GM12875 (cell line): ENCODE data around the gene ZNF605.

ENCODE experiments used
- H3K4me3 ChIP-seq: one replicate; pipeline ENCODE4 v1.5.1; 2011; ENCODE audit warnings: low read depth, low read length, control low read depth
- TF ChIP-seq, protein P1 (sequence below): IDR thresholded peaks from 2 replicates; pipeline ENCODE4 v1.5.1; 2011; ENCODE audit warnings: low read depth, mild to moderate bottlenecking, control low read depth, inconsistent platforms, low read length, moderate library complexity, borderline replicate concordance; ENCODE audit not compliant: insufficient read depth

Gene ZNF605

DNA sequence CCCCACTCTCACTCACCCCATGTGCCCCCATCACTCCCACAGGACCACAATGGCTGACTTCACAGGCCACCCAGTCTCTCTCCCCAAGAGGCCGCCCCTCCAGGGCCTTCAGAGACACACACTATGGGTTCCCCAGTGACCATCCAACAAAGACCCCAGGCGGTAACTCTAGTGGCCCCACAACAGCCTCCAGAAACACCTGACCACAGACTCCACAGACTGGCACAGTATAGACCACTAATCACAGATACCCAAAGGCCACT lies 3.0 kb downstream of the ZNF605 start:
- TF ChIP-seq, protein P1, sequence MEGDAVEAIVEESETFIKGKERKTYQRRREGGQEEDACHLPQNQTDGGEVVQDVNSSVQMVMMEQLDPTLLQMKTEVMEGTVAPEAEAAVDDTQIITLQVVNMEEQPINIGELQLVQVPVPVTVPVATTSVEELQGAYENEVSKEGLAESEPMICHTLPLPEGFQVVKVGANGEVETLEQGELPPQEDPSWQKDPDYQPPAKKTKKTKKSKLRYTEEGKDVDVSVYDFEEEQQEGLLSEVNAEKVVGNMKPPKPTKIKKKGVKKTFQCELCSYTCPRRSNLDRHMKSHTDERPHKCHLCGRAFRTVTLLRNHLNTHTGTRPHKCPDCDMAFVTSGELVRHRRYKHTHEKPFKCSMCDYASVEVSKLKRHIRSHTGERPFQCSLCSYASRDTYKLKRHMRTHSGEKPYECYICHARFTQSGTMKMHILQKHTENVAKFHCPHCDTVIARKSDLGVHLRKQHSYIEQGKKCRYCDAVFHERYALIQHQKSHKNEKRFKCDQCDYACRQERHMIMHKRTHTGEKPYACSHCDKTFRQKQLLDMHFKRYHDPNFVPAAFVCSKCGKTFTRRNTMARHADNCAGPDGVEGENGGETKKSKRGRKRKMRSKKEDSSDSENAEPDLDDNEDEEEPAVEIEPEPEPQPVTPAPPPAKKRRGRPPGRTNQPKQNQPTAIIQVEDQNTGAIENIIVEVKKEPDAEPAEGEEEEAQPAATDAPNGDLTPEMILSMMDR: no peak
- H3K4me3 ChIP-seq: no peak overlapping the region

DNA sequence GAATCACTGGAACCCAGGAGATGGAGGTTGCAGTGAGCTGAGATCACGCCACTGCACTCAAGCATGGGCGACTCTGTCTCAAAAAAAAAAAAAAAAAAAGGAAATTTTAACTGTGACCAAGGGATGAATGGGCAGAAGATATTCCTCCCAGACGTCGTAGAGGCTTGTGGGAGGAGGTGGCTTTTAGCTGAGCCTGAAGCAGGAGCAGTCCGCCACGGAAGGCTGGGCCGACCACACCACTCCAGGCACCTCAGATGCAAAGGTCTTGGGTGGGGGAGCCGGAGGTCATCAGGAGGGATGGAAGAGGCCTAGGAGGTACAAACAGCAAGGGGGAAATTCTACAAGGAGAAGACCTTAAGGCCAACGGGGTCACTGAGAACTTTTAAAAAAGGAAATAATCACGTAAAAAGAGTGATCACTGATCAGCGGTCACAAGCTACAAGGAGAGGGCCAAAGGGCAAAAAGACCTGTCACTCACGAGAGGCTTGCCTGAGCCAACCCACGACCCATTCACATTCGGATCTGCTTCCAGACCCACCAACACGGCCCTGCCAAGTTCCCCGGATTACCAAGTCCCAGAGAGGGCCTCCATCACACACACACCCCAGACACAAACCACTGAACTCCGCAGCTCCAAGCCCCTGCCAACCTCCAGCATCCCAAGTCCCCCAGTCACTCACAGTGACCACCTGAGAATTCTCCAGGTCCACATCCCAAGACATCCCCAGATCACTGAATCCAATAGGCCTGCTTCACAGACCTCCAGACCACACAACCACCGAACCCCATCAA lies 3.5 kb downstream of the ZNF605 start:
- TF ChIP-seq, protein P1: no peak
- H3K4me3 ChIP-seq: no peak overlapping the region

DNA sequence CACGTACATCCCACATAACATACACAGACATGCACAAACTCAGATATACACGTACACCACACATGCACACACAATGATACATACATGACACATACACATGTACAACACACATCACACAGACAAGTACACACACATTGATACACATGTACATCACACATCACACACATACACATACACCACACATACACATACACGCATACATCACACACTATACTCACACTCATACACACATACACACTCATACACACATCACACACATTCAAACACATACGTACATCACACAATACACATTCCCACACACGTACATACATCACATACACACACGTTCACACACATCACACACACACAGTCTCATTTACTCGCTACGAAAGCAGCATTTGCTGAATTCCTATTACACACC lies 4.5 kb downstream of the ZNF605 start:
- TF ChIP-seq, protein P1: no peak
- H3K4me3 ChIP-seq: no peak overlapping the region

DNA sequence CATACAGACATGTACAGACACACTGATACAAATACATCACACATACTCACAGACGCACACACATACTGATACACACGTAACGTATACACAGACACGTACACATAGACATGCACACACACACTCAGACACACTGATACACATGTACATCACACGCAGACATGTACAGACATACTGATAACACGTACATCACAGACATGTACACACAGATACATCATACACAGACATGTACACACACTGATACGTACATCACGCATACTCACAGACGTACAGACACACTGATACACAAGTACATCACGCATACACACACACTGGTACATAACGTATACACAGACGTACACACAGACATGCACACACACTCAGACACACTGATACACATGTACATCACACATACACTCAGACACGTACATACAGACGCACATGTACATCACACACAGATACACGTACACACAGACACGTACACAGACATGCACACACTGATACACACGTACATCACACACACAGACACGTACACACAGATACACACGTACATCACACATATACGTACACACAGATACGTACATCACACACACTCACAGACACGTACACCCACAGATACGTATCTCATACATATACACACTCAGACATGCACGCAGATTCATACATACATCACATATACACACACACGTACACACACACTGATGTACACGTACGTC lies 5.1 kb downstream of the ZNF605 start:
- TF ChIP-seq, protein P1: no peak

DNA sequence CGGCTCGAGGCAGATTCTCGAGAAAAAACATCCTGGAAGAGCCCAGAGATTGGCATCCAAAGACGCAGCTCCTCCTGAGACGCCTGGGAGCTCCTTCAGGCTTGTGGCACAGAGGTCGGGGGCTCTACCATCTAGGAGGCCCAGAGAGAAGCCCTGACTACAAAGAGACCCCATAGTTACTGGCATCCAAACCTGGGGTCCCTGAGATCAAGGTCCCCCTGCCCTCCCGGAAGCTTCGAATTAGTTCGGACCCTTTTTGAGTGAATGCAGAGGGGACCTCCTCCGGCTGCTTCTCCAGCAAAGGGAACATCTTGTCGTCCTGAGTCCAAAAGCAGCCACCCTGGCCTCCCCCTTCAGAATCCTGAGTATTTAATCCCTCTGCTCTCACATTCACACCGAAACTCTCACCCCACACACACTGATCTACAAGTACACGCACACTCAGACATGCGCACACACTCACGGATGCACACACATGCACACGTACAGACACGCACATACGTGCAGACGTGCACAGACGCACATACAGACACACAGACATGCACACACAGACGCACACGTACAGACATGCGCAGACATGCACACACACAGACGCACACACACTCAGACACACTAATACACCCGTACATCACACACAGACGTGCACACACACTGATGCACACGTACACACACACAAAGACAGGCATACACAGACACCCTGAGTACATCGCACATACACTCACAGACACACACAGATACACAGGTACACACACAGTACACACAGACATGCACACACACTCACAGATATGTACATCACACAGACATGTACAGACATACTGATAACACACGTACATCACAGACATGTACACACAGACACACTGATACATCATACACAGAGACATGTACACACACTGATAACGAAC lies 5.9 kb downstream of the ZNF605 start:
- H3K4me3 ChIP-seq: no peak overlapping the region

More for the DNA sequence above, 5.1 kb downstream of the ZNF605 start:
- H3K4me3 ChIP-seq: no peak overlapping the region

DNA sequence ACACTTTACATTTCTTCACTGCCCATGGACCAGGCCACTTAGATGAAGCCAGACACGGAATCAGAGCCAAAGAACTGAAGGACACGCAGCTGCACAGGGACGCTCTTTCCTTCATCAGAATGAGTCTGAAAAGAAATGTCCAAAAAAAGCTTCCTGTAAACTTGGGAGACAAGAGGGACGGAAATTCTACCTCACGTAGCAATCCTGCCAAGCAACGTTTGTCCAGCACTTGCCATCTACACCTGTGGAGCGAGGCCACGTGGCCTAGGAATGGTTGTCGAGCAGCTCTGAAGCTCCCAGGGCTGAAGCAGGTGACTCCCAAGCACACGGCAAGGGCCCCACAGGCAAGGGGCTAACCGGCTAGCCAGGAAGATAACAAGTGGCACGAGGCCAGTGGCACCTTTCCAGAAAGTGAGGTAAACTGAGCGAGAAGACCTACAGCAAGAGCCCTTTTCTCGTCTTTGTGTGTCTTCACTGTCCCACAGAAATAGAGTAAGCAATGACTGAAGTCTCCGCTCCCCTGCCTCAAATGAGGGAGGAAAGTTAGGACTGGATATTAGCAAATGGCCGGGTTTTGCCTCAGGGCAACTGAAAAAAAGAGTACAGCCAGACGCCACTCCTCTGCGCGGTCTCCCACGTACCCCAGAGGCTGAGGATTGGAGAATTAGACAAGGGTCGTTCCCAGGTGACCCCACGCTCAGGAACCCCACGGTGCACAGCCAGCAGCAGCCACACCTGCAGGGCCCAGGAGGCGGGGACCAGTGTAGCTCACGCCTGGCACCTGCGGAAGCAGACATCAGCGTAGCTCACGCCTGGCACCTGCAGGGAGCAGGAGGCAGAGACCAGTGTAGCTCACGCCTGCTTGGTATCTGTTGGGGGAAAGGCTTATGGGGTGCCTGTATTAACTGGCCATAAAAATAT lies 7.7 kb downstream of the ZNF605 start:
- TF ChIP-seq, protein P1: no peak
- no peak overlapping the region for H3K4me3 ChIP-seq

More for the DNA sequence above, 5.9 kb downstream of the ZNF605 start:
- TF ChIP-seq, protein P1: no peak
